GM19463 (cell line): ENCODE data around the gene DUSP5.

Source experiments
- ATAC-seq: cut with Tn5 transposase; IDR thresholded peaks from one replicate; pipeline ENCODE4 v1.9.1; 2021; ENCODE audit warnings: mild to moderate bottlenecking, moderate library complexity; ENCODE audit not compliant: unreplicated experiment

The DUSP5 gene

DNA sequence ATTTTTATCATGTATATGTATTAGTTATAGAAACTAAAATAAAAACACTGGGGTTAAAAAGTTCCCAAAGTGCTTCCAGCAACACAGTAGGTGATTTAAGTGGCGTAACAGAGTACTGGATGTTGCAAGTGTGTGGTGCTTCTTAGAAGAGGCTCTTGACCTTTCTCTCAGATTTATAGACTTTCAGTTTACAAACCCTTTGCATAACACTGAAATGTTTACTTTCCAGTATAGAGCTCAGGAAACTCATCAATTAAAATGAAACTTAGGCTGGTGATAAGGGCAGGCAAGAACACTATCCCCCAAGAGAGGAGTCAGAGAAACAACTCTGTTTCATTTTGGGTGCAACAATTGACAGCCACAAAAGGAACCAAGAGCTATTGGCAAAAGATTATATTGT, 42.3 kb downstream of the DUSP5 start:
- ATAC-seq: no peak

DNA sequence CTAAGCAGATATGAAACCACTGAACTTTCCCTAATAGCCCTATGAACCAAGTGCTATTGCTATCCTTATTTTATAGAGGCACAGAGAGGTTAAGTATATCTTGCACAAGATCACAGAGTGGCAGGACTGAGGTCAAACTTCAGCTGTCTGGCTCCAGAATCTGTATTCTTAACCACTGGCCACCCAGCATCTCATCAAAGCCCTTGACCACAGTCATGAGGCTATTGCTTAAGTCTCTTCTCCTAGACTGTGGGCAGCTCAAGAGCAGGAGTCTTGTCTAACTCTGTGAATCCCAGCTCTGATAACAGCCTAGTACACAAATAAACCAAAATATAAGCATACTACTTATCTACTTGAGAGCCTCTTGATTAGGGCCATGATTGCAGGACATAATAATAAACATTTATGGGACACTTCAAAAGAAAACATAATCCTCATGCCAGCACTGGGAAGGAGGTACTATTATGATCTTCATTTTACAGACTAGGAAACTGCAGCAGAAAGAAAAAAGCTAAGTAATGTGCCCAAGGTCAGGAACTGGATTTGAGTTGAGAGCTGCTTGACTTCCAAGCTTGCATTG, 47.3 kb downstream of the DUSP5 start:
- no peak for ATAC-seq

DNA sequence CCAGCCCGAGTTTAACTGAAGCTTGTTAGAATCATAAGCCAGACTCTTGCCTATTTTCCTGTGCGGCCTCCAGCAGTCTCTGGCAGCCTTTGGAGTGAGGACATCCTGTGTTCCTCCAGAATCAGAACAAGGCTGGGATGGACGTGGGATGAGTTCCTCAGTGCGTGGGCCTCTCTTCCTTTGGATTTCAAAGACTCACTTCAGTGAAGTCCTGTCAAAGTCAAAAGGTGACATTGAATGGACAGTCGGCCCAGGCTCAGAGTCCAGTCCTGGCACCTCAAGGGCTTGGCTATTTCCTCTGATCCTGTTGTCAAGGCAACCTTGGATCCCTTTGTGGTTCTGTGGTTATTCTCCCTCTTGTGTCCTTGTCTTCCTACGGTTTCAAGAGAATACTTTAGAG, 48.4 kb downstream of the DUSP5 start:
- no peak for ATAC-seq

GRCh38 chr10:110546499-110547110, 48.9 kb downstream of the DUSP5 start:
- no peak for ATAC-seq

GRCh38 chr10:110547139-110547761, 49.5 kb downstream of the DUSP5 start:
- no peak for ATAC-seq

- no peak for ATAC-seq
Measured at GRCh38 chr10:110548002-110548401, 50.3 kb downstream of the DUSP5 start.

GRCh38 chr10:110549211-110549610, 51.5 kb downstream of the DUSP5 start:
- ATAC-seq: no peak

GRCh38 chr10:110553905-110554304, 56.2 kb downstream of the DUSP5 start:
- no peak for ATAC-seq

GRCh38 chr10:110556296-110556695, 58.6 kb downstream of the DUSP5 start:
- no peak for ATAC-seq

DNA sequence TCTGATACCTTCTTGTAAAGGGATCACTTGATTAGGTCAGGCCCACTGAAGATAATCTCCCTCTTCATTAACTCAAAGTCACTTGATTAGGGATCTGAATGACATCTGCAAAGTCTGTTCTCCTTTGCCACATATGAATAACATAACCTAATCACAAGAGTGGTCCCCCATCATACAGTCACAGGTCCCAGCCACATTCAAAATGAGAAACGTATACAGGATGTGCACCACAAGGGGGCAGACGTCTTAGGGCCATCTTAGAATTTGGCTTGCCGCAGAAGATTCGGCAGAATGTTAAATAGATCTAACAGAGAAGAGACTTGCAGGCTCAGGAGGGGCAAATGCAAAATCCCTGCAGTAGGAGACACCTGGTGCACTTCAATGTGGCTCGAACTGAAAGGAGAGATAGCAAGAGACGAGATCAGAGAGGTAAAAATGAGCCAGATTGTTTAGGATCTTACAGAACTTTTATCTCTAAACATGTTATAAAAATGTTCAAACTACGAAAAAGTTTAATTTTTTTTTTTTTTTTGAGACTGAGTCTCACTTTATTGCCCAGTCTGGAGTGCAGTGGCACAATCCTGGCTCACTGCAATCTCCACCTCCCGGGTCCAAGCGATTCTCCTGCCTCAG, 59.4 kb downstream of the DUSP5 start:
- ATAC-seq: no peak

GRCh38 chr10:110558041-110558440, 60.3 kb downstream of the DUSP5 start:
- no peak for ATAC-seq

DNA sequence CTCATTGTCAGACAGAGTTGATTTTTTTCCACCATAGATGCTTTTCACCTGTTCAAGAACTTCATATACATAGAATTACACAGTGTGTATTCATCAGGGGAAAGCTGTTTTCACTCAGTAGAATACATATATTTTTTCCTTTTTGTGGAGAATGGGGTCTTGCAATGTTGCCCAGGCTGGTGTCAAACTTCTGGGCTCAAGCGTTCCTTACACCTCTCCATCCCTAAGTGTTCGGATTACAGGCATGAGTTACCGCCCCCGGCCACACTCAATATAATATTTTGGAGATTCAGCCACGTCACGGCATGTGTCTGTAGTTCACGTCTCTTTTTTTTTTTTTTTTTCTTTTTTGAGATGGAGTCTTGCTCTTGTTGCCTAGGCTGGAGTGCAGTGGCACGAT, 62.3 kb downstream of the DUSP5 start:
- ATAC-seq: no peak
